IPS DF 19.7 (cell line): Measurements from ENCODE around the gene ERCC1.
"Not testable (repeated sequence)": the region's sequence is repeated elsewhere in the genome, so short reads cannot be mapped to it uniquely, and the experiment has no call there.

ENCODE experiments used
- DNase-seq: peaks from one replicate; pipeline ENCODE4 v3.0.0-alpha.2; 2013; ENCODE audit warnings: low read depth, low spot score

Gene ERCC1

DNA sequence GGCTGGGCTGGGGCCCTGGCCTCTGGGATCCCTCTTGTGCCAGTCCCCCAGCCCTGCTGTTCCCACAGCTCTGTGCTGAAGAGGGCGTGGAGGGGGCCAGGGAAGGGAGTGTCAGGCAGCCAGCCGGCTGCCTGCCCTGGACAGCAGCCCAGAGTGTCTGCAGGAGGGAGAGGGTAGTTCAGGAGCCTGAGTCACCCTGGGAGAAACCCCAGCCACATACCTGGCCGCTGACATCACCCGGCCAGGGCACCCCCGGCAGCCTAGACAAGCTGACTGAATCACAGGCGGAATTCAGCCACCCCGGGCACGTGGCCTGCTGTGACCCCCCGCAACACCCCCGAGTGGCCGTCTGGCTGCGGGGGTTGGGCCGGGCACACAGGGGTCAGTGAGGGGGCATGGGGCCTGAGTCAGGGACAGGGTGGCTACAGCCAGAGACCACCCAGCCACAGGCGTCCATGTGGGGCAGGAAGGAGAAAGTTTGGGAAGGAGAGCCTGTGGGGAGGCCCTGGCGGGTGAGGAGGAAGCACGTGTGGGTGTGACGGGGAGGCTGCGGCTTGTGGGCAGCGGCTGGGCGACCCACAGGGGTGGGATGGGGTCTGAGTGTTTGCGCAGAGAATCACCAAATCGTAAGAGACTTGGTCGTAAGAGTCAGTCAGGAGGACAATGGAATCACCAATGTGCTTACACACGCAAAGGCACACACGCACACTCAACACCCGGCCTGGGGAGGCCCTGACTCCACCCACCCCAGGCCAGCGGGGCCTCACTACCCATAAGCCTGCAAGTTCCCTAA lies 32.2 kb upstream of the ERCC1 start:
- no peak for DNase-seq

DNA sequence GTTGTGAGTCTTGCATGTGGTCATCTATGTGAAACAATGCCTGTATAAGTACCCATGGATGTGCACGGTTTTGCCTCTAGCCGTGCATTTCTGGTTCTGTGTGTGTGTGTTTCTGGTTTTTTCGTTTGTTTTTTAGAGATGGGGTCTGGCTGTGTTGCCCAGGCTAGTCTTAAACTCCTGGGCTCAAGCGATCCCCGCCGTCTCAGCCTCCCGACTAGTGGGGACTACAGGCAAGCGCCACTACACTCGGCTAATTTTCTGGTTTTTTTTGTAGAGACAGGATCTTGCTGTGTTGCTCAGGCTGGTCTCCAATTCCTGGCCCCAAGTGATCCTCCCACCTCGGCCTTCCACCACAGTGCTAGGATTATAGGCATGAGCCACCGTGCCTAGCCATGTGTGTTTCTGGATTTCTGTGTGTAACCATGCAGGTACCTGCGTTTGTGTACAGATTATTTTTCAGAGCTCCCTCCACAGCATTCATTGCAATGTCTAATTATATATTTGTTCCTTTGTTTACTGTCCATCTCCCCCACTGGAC lies 28.2 kb upstream of the ERCC1 start:
- DNase-seq: no peak

DNA sequence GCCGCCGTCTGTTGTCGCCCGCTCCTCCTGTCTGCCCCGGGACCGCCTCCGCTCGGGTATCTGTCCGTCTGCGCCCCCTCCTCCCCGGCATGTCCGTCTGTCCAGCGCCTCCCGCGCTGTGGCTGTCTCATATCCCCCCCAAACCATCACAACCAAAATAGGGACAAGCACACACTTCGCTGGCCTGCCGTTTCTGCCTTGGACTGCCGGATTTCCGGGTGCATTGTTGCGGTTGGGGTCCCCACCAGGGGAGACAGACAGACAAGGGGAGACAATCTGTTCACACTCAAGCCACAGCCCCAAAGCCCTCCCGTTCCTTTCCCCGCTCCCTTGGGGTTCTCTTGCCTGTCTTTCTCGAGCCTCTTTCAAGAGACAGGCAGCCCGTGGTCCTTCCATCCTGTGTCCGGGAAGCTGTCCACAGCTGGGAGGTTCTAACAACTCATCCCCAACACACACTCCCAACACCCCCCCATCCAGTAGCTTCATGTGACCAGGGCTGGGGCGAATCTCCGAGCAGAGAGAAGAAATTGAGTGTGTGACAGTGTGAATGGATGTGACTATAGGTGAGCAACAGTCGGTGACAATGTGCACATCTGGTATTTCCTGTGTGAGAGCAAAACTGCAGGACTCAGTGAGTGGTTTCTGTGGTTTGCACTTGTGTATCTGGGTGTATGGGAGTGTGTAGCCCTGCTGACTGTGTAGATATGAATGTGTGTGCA lies 27.6 kb upstream of the ERCC1 start:
- no peak for DNase-seq

DNA sequence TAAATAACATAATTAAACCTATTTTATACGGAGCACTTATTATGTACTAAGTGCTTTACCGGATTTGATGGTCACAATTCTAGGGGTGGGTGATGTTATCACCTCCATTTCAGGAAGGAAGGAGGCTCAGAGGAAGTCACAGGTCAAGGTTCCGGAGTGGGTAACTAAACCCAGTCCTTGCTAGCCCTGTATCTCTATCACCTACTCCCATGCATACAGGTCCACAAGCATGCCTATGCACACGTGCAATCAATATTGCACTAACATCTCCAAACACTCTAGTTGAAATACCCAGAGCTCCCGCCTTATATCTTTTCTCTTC lies 26.3 kb upstream of the ERCC1 start:
- DNase-seq: no peak

DNA sequence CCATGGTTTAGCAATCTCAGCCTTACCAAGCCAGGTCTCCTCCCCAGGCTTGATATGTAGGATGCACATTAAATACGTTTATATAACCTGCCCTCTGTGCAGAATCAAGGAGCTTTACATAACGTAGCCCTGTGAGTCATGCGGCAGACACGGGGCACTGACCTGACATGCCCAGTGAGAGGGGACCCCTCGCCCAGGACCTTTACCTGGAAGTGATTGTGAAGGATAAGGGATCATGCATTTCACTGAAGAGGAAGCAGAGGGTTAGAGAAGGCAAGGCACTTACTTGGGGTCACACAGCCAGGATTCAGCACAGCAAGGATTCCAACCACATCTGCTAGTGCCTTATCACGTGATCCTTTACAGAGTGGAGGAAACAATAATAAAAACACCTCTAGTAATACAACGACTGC lies 25.2 kb upstream of the ERCC1 start:
- DNase-seq: no peak

DNA sequence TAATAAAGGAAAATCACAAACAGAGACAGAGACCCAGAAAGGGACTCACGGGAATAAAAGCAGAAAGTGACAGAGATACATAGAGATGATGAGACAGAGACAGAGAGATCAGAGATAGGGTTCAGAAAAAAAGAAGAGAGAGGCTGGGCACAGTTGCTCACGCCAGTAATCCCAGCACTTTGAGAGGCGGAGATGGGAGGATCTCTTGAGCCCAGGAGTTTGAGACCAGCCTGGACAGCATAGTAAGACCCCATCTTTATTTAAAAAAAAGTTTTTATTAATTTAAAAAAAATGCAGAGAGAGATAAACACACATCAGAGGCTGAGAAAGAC lies 24.7 kb upstream of the ERCC1 start:
- no peak for DNase-seq

DNA sequence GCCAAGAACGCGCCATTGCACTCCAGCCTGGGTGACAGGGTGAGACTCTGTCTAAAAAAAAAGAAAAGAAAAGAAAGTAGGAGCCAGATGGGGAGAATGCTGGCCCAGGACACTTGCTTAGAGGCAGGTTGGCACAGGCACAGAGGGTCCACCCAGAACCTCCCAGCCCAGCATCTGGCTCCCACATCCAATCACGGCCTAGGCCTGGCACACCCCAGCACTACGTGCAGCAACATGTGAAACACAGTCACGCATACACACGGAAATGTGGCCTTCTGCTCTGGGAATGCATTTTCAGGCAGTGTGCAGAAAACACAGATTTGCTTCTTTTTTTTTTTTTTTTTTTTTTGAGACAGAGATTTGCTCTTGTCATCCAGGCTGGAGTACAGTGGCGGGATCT lies 23.2 kb upstream of the ERCC1 start:
- no peak for DNase-seq

DNA sequence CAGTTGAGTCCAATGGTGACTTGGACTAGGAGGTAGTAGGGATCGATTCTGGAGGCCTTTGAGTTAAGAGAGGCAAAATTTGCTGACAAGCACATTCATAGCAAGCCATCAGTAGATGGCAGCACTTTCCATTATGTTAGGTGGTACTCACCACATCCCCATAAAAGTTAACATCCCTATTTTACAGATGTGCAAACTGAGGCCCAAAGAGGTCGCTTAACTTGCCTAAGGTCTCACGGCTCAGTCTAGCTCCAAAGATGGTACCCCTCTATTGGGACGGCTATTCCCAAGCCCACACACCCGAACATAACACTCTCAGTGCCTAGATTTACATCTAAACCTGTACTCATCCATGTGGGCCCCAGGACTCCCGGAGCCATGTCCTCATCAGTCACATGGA lies 22.6 kb upstream of the ERCC1 start:
- no peak for DNase-seq

DNA sequence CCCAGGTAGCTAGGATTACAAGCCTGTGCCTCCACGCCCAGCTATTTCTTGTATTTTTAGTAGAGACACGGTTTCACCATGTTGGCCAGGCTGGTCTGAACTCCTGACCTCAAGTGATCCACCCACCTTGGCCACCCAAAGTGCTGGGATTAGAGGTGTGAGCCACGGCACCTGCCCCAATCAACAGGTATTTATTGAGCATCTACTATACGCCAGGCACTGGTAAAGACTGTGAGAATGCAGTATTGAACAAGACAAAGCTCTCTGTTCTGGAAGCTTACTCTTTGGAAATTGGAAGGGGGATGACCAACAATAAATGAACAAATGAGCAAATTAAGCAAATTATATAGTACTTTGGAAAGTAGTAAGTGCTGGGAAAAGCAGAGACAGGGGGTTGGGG lies 21.4 kb upstream of the ERCC1 start:
- DNase-seq: no peak

DNA sequence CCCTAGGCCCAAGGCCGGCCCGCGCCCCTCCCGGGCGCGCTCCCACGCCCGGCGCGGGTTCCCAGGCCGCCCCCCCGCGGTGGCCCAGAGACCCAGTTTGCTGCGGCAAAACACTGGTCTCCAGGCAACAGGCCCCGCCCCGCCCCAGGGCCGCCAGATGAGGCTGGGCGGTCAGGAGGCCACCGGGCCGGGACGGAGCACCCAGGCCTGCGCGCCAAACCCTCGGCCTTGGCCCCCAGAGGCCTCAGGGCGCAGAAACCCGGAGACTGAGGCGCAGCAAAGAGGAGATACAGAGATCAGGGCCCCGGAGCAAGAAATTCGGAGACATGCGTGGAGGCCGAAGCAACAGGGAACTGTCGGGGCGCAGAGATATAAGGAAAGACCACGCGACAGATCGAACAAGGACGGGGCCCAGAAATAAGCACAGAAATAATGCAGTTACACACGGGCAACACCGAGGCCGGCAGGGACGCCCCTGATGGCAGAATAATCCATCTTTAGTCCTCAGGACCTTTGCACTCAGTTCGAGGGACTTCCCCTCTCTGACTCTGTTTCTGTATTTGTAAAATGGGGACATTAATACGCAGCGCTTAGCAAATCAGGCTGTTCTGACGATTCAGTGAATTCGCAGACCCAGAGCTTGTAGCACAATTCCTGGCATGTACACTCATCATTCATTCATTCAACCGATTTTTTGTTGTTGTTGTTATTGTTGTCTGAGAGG lies 20.8 kb upstream of the ERCC1 start:
- no peak for DNase-seq

DNA sequence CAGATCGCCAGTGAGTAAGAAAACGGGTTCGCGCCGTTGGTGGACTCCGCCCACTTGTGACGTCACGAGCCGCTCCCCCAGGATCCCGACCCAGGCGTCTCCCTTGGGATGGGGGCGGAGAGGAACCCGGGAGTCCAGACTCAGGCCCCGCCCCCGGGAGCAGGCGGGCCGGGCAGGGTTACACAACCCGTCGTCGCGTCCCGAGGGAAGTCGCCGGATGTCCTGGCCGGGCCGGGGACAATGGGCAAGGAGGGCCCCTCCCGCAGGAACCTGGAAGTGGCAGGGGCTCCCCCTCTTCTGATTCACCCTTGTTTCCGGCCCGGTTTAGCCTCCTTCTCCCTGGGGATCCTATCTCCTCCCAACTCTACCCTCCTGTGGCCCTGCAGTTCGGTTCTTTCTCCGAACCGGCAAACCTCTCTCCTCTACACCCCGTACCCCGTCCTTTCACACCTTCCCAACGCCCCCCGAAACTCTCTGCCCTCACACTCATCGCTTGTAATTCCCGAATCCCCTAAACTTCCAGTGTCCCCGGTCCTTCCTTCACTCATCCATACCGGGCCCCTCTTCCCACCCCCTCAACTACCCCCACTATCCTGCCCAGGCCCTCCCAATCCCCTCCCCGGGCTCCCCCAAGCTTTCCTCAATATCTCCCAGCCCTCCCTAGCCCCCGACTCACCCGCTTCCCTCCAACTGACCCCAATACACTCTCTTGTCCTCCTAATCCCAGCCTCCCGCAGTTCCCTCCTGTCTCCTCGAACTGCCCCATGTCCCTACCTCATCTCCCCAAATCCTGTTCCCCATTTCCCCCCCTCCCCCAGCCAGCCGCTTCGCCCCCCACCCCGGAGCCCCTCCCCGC lies 20.0 kb upstream of the ERCC1 start:
- DNase-seq: no peak

DNA sequence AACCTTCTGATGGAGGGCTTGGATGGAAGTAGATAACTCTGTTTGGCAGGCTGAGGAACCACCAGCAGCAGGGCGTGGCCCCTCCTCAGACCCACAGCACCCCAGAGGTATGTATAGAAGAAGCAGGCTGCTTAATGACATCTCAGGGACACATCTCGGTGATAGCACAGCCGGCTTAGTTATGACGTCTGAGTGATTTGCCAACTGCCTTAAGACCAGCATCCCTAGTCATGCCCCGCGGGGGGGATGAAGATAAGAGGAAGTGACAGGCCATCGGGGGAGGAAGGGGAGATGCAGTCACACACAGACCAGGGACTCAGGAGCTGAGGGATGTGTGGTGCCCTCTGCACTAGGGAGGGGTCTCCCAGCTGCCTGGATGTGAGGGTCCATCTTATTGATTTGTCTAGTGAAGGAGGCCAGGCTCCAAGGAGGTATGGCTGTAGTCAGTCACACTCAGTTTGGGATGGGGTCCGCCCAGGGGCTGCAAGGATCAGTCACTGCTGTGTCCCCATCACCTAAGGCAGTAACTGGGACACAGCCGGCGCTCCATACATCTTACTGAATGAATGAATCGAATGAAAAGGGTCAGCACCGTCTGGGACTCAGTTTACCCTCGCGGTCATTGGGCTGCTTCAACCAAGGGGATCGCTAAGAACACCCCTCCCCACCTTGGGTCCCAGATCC lies 19.2 kb upstream of the ERCC1 start:
- DNase-seq: no peak

DNA sequence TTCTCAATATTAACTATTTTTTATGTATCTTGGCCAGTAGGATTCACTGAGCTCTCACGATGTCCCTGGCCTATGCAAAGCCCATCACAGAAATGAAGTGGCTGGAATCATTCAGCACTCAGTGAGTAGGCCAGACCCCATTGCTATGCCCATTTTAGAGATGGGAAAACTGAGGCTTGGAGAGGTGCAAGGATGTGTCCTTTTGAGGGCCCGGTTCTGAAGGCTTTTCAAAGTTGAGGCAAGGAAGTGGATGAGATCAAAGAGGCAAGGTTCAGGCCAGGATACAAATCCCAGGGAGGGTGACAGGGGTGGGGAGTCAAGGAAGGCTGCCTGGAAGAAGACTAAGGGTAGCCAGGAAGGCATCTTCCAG lies 18.7 kb upstream of the ERCC1 start:
- DNase-seq: no peak

DNA sequence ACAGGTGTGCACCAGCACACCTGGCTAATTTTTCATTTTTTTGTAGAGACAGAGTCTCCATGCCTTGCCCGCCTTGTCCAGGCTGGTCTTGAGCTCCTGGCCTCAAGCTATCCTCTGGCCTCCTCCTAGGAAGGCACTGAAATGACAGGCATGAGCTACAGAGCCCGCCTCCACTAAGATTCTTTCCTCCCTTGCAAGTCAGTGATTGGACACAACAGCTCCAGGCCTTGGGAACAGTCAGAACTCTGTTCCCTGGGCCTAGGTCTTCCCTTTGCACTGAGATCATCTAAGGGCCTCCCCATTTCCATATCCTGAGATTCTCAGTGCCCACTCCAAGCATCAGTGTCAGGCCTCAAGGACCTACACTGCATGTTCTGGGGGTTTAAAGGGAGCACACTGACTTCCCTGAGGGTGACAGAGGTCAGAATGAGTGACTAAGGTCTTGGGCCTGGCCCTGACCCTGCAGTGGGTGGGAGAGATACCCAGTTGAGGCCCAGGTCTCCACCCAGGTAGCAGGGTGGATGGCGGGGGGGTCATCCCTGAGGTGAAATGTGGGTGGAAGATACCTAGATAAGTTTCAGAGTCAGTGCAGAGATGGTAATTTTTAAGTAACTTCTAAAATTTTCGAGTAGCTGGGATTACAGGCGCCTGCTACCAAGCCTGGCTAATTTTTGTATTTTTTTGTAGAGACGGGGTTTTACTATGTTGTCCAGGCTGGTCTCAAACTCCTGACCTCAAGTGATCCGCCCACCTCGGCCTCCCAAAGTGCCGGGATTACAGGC lies 17.3 kb upstream of the ERCC1 start:
- DNase-seq: no peak

DNA sequence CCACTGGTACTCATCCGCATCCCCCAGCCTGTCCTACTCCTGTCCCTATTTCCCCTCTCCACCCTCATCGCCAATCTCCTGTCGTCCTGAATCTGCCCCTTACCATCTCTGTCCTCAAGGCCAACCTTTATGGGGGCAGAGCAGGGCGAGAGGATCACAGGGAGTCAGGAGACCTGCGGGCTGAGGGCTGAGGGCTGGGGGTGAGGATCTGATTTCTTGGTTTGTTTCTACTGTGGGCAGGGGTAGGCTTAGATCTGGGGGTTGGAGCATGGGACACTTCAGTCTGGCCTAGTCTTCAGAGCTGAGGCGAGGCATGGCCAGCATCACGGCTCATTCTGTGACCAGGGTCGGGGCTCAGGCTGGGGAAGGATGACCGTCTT lies 16.5 kb upstream of the ERCC1 start:
- no peak for DNase-seq

DNA sequence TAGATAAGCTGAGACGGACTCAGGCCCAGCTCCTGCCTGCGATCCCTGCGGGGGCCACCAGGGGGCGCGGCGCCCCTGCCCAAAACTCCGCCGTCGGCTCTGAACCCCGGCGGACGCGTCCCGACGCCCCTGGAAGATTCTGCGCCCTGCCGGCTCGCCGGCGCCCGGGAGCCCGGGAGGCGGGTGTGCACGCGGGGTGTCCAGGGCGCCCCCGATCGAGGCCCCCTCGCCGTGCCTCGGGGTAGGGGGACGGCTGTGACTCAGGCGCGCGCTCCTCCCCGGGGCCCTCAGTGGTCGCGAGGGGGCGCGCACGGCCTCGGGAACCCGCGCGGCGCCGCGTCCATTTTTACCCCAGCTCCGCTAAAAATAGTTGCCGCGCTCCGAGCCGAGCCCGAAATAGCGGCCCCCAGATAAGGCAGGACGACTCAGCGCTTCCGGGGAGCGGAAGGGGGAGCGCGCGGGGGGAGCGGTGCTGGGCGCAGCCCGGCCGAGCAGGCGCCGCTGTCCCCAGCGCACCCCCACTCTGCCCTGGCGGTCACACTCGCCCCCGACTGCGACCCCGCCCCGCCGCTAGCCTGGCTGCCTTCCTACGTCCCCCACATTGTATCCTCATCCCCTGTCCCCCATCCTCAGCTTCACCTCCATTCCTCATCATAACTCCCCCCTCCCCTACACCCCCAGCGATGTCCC lies 16.0 kb upstream of the ERCC1 start:
- no peak for DNase-seq

DNA sequence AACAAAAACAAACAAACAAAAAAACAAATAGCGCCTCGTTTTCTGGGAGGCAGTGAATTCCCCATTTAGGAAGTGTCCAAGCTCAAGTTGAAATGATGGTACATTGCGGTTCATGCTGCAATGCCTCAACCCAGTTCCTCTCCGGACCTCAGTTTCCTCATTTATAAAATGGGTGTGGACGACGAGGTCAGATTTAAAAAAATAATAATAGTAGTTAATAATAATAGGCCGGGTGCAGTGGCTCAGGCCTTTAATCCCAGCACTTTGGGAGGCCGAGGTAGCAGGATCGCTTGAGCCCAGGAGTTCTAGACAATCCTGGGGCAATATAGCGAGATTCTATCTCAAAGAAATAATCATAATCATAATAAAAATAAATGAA lies 15.5 kb upstream of the ERCC1 start:
- no peak for DNase-seq

DNA sequence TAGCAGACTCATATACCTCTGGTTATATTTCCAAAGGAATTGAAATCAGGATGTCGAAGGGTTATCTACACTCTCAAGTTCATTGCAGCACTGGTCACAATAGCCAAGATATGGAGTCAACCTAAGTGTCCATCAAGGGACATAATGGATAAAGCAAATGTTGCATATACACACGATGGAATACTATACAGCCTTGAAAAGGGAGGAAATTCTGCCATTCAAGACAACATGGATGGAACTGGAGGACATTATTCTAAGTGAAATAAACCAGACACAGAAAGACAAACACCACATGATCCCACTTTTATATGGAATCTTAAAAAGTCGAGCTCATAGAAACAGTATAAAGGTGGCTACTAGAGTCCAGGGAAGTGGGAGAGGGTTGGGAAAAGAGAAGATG lies 13.6 kb upstream of the ERCC1 start:
- no peak for DNase-seq

DNA sequence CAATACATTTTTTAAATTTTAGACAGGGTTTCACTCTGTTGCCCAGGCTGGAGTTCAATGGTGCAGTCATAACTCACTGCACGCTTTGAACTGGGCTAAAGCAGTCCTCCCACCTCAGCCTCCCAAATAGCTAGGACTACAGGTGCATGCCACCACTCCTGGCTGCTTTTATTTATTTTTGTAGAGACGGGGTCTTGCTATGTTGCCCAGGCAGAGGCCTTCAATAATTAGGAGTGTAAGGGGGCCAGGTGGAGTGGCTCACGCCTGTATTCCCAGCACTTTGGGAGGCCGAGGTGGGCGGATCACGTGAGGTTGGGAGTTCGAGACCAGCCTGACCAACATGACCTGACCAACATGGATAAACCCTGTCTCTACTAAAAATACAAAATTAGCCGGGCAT lies 8.8 kb upstream of the ERCC1 start:
- not testable (repeated sequence) for DNase-seq

DNA sequence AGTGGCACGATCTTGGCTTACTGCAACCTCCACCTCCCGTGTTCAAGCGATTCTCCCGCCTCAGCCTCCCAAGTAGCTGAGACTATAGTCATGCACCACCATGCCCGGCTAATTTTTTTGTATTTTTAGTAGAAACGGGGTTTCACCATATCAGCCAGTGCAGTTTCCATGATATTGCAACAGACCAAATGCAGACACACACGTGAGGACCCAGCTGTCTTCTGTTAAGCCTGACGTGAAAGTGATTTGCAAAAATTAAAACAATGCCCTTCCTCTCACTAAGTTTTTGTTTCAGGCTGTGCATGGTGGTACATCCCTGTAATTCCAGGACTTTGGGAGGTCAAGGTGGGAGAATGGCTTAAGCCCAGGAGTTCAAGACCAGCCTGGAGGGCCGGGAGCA lies 7.3 kb upstream of the ERCC1 start:
- not testable (repeated sequence) for DNase-seq
